ENCODE measurements around the gene BRINP1.

The BRINP1 gene

DNA sequence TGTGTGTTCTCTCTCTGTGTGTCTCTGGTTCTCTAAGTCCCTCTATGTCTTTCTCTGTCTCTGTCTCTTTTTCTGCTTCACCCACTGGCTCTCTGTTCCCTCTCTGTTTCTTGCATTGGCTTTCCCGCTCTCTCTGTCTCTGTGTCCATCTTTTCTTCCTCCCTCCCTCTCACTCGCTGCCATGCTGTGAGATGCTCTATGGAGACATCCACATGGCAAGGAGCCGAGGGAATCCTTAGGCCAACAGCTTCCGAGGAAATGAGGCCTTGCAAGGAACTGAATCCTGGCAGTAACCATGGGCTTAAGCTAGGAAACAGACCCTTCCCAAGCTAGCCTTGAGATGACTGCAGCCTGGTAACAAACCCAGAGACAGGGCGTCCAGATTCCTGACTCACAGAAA lies 117.3 kb downstream of the BRINP1 start:
- TF ChIP-seq, protein P1, sequence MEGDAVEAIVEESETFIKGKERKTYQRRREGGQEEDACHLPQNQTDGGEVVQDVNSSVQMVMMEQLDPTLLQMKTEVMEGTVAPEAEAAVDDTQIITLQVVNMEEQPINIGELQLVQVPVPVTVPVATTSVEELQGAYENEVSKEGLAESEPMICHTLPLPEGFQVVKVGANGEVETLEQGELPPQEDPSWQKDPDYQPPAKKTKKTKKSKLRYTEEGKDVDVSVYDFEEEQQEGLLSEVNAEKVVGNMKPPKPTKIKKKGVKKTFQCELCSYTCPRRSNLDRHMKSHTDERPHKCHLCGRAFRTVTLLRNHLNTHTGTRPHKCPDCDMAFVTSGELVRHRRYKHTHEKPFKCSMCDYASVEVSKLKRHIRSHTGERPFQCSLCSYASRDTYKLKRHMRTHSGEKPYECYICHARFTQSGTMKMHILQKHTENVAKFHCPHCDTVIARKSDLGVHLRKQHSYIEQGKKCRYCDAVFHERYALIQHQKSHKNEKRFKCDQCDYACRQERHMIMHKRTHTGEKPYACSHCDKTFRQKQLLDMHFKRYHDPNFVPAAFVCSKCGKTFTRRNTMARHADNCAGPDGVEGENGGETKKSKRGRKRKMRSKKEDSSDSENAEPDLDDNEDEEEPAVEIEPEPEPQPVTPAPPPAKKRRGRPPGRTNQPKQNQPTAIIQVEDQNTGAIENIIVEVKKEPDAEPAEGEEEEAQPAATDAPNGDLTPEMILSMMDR (IDR thresholded peaks at IDR 0.05), result no peak

DNA sequence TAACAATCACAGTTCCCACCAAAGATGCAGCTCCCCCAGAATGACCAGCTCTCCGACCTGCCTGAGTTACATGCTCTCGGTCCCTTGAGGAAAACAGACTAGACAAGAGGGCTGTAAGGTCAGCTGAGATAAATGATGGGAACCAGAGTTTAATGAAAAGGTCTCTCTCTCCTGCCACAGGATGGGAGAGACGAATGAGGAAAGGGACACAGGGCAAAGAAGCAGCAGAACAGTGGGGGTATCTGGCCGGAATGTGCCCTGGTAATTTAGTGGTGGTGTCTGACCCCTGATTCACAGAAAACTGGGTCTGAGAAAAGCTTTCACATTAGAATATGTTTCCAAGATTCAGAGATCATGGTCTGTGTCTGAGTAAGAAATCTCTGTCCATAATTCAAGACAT lies 118.5 kb downstream of the BRINP1 start:
- TF ChIP-seq, protein P1 (IDR thresholded peaks at IDR 0.05), result no peak

DNA sequence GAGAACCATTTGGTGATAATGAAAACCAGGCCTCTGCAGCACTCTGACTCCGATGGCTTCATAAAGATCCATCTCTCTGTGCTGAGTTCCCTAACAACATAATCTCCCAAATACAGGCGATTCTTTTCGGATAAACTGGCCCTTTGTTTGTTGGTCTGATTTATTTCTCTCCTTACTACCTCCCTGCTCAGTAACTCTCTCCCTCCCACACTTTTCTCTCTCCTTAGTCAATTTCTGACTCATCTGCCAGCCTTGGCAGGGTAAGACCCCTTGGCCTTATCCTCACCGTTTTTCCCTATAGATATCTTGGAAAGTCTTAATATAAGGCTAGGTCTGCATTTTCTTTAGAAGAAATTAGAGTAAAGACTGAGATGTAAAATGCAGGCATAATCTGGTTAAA lies 128.7 kb downstream of the BRINP1 start:
- TF ChIP-seq, protein P1 (IDR thresholded peaks at IDR 0.05), result no peak

DNA sequence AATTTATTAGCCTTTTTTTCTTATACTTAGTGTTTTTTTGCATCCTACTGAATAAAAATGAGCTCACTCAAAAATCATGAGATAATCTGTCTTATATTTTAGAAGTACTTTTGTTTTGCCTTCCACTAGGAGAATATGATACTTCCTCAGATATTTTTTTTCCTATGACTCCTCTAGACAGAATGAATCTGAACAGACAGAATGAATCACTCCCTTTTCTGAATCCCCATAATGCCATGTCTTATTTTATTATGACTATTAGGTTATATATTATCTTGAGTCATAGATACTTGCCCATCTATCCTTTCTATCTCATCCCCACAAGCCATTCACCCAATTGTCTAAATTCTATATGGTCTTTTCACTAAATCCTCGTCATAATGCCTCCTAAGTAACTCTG lies 134.6 kb downstream of the BRINP1 start:
- TF ChIP-seq, protein P1 (IDR thresholded peaks at IDR 0.05), result no peak

DNA sequence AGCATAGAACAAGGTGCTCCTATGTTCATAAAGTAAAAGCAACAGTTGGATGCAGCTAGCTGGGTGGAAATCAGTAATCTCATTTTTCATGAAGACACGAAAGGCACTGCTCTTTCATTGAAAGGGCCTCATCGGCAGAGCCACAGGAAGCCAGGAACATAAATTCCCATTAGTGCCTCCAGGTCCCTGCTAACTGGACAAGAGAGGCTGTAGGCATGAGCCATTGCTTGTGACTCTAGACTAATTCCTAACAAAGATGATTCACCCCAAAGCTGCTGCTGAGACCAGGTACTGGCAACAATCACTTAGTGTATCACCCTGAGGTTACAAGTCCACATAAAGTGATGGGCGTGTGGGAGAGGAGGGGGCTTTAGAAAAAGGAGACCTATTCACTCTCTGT lies 141.8 kb downstream of the BRINP1 start:
- TF ChIP-seq, protein P1 (IDR thresholded peaks at IDR 0.05), result no peak

DNA sequence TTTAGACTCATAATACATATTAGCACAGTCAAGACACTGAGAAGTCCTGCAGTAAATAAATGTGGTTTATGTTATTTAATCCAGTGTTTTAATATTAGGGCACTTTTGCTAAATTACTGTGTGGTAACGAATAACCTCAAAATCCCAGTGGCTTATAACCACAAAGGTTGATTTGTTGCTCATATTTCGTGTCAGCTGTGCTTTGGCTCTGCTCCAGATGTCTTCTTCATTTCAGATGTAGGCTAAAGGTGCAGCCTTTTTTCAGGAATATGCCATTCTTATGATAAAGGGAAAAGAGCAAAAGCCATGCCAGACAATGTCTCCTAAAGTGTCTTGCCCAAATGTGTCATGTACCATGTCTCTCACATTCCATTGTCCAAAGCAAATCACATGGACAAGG lies 144.8 kb downstream of the BRINP1 start:
- TF ChIP-seq, protein P1 (IDR thresholded peaks at IDR 0.05), result no peak

DNA sequence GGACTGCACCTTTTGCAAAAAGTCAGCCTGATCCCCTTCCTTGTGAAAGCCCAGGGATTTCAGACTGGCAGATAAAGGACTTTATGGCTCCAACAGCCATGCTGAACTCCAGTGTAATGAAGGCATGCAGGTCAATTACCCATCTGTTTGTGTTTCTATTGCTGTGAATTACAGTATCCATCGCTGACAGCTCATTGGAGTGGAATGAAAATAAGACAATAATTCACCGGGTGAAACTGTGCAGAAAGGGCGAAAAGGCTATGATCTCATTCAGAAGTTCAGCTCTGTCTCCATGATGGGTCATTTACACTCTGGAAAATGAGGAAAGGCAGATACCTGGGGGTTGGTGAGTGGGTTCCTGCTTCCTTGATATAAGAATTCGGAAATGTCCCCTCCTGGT lies 148.0 kb downstream of the BRINP1 start:
- TF ChIP-seq, protein P1 (IDR thresholded peaks at IDR 0.05), result no peak

DNA sequence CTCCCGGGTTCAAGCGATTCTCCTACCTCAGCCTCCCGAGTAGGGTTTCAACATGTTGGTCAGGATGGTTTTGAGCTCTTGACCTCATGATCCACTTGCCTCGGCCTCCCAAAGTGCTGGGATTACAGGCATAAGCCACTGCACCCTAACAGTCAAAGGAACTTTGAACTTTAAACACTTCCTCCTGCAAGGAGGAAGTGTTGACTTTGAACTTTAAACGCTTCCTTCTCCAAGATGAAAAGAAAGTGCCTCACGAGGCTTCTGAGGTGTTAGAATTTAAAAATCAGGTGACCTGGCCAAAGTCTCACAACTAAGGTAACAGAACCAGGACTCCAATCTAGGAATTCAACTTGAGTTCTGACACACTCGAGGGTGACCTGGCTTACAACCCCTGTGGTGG lies 150.9 kb downstream of the BRINP1 start:
- TF ChIP-seq, protein P1 (IDR thresholded peaks at IDR 0.05), result no peak

All from LNCAP (cell line).